ENCODE results near the gene LRRC49.

Gene LRRC49

DNA sequence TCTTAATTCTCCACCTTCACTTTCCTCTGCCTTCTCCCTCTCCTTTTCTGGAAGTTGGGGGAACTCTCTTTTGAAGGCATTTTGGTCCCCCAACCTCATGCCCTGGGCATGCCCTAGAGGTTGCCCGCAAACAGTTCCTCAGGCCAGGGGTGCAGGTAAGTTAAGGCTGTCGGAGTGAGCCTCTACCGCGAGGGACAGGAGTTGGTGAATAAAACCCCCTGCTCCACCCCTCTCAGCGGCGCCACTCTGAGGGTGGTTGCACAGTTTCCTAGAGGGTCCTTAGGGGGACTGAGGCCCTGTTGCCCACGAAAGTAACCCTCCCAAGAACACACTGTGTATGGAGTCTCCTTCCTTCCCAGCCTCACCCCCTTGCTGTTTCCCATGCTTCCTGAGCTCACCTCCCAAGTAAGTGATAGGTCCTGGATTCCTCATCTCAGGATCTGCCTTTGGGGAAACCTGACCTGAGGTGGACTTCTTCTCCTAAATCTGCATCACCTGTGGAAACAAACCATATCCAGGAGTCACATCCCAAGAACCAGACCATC, 199.5 kb downstream of the LRRC49 start:
- DNase-seq (ENCODE audit: low read depth) = no peak

- no peak for DNase-seq (ENCODE audit: low read depth)
Measured at GRCh38 chr15:71093054-71094024, 200.7 kb downstream of the LRRC49 start.

DNA sequence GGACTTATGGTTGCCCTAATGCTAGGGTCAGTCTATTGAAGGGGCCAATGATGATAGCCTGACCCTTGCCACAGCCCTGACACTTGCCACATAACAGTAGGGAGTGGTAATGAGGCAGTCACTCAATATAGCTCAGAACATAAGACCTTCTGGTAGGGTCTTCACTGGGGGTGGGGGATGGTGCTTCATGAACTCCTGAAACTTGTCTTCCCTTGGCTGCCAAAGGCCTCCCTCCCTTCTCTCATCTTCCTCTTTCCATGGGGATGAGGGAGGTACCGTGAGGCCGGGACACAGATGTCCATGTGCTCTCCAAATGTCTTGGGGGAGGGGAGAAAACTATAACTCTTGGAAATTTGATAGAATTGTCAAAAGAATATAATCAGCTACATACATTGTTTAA, 201.5 kb downstream of the LRRC49 start:
- no peak for DNase-seq (ENCODE audit: low read depth)

DNA sequence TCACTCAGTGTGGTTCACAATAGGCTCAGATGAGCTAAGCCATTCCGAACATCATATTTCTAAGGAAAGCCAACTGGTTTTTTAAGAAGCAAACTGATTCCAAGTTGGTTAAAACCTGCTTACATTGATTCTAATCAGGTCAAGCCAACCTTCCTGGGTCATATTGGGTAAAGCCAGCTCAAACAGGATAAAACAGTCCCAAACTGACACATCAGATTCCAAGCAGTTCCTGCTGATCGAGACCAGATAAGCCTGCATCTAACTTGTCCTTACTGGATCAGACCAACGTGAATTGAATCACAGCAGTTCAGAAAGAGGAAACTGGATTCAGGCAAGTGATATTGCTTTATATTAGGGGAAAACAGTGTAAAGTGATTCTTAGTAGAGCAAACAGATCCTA, 204.1 kb downstream of the LRRC49 start:
- DNase-seq (ENCODE audit: low read depth) = no peak

DNA sequence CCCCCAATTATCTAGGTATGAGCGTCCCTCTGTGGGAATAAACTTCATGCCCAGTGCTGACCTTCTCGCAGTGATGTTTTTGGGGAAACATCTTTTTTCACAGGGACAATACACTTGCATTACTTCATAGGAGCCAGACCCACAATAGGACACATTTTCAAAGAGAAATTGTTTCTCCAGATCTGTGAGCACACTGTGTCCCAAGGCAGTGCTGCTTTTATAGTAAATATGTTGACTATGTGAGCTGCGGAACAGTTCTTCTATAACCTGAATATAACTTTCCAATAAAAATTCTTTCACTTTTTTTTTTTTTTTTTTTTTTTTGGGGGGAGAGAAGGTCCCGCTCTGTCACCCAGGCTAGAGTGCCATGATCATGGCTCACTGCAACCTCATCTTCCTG, 205.3 kb downstream of the LRRC49 start:
- DNase-seq (ENCODE audit: low read depth) = no peak

DNA sequence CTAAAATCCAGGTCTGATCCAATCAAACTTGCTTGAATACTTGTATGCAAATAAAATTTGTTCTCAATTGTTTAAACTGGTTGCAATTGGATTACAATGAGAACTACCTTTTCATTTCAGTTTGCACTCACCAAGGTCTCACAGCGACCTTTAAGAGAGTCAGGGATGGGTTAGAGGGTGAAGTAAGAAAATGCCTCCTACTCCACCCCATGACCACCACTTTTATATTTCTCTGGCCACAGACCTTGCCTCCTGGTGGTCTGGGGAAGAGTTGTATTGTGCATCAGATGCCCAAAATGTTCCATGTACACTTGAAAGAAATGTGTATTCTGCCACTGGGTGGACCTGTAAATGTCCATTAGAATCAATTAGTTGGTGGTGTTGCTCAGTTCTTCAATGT, 206.3 kb downstream of the LRRC49 start:
- no peak for DNase-seq (ENCODE audit: low read depth)

Data from stimulated activated CD8-positive, alpha-beta memory T cell treated with anti-CD3 and anti-CD28 coated beads, Interleukin-15, amount 100 ng/mL, for 1 hour (primary cell).